Prostate gland (tissue), 2 donors: Measurements from ENCODE around the gene DOCK4. TPM values are rescaled to one million over a fixed set of nuclear protein-coding genes. Genes with fewer than 3 reads are reported as not detected.

Experiments used
- DNase-seq: peaks from one replicate; pipeline ENCODE4 v3.0.0-alpha.2; 2019; ENCODE audit warnings: low spot score
- H3K27ac ChIP-seq, 2 donors: fragments of 200-600 bp; sonication (generic); 2 replicates each; pipeline ENCODE4 v1.5.1; 2017 to 2019
- H3K27me3 ChIP-seq: fragments of 200-600 bp; sonication (generic); replicated peaks from 2 replicates; pipeline ENCODE4 v1.5.1; 2019; ENCODE audit not compliant: insufficient read depth
- H3K36me3 ChIP-seq, 2 donors: fragments of 200-600 bp; sonication (generic); 1 replicate in 1 of 2; 2 replicates in 1 of 2; pipeline versions ENCODE4 v1.5.1 to v1.8.1; 2017 to 2019
- H3K4me1 ChIP-seq: fragments of 200-600 bp; sonication (generic); replicated peaks from 2 replicates; pipeline ENCODE4 v1.5.1; 2019
- H3K4me3 ChIP-seq, 2 donors: fragments of 200-600 bp; sonication (generic); 2 replicates each; pipeline ENCODE4 v1.5.1; 2017 to 2019
- H3K9me3 ChIP-seq: fragments of 200-600 bp; sonication (generic); 2 replicates; pipeline ENCODE4 v1.5.1; 2017
- POLR2A ChIP-seq: fragments of 450-650 bp; IDR thresholded peaks from one replicate; pipeline ENCODE4 v1.6.1; 2016; ENCODE audit warnings: antibody characterized with exemption, mild to moderate bottlenecking
- POLR2AphosphoS5 ChIP-seq: sonication (generic); formaldehyde crosslinking; IDR thresholded peaks from one replicate; pipeline ENCODE4 v1.6.1; 2017; ENCODE audit warnings: antibody characterized with exemption
- WGBS: methylation state at CpG from one replicate; pipeline ENCODE4 v1.1.5; 2018; 5-methylcytosine and 5-hydroxymethylcytosine counted together
- intact Hi-C: fragments of 100-400 bp; cut with DNase I; formaldehyde crosslinking; loops from one replicate; pipeline ENCODE4 v1.14.2; 2022
- total RNA-seq, 2 donors: library from RNA; depleted of rRNA; stranded (reverse); fragments of >200 nt; gene quantifications; one replicate each; pipeline ENCODE4 v1.1.0, GENCODE V29; 2016
- TF ChIP-seq, protein P1 (sequence below), 4 experiments: fragments of 200-600 bp in 2 of 4; fragments of 450-650 bp in 2 of 4; sonication (generic) in 2 of 4; IDR thresholded peaks; 1 replicate in 3 of 4; 2 replicates in 1 of 4; pipeline ENCODE4 v1.5.1; 2016 to 2019; ENCODE audit warnings: antibody characterized with exemption in 4 of 4, mild to moderate bottlenecking in 2 of 4, moderate library complexity in 2 of 4

Gene DOCK4
- total RNA-seq, 2 donors from 2014 or later, result 21.8 to 37.4 TPM

DNA sequence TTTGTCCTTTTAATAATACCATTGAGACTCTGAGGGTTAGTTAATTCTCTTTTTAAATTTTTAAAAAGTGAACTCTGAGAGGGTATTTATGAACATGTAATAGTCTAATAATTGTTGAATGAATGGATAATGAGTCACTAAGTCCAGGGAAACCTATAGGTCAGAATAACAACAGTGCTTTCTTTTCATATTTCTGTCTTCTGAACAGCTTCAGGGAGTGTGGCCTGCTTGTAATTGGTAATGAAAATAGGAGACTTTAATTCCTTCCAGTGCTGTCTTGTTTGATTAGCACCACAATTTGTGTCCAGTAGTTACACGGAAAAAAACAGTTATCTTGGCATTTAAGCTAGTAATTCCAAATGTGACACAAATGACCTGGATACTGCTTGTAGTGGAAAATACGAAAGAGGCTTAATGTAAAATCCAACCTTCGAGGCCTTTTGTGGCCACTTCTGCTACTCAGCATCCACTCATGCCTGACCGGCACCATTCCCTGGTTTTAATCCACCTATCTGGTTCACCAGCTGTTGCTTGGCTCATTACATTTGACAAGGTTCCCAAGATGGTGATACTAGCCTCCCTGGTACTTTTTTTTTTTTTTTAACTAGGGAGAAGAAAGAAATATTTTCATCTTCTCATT lies 494.7 kb downstream of the DOCK4 start:
- intact Hi-C loops, result no loop called here
- 81% methylated on average over 4 of the region's 4 CpGs for WGBS
- no peaks in the 10 kb centered on the region for H3K9me3 ChIP-seq
- TF ChIP-seq POLR2AphosphoS5 (no peak), POLR2A (no peak)
- TF ChIP-seq, protein P1, sequence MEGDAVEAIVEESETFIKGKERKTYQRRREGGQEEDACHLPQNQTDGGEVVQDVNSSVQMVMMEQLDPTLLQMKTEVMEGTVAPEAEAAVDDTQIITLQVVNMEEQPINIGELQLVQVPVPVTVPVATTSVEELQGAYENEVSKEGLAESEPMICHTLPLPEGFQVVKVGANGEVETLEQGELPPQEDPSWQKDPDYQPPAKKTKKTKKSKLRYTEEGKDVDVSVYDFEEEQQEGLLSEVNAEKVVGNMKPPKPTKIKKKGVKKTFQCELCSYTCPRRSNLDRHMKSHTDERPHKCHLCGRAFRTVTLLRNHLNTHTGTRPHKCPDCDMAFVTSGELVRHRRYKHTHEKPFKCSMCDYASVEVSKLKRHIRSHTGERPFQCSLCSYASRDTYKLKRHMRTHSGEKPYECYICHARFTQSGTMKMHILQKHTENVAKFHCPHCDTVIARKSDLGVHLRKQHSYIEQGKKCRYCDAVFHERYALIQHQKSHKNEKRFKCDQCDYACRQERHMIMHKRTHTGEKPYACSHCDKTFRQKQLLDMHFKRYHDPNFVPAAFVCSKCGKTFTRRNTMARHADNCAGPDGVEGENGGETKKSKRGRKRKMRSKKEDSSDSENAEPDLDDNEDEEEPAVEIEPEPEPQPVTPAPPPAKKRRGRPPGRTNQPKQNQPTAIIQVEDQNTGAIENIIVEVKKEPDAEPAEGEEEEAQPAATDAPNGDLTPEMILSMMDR (IDR thresholded peaks at IDR 0.05), result no peak
- H3K4me1 ChIP-seq, result no peaks in the 10 kb centered on the region
- no peaks in the 10 kb centered on the region for H3K27me3 ChIP-seq
- no peak for DNase-seq
- no peak overlapping the region for H3K27ac ChIP-seq
- no peaks in the 10 kb centered on the region for H3K36me3 ChIP-seq
- H3K4me3 ChIP-seq, result no peak overlapping the region

DNA sequence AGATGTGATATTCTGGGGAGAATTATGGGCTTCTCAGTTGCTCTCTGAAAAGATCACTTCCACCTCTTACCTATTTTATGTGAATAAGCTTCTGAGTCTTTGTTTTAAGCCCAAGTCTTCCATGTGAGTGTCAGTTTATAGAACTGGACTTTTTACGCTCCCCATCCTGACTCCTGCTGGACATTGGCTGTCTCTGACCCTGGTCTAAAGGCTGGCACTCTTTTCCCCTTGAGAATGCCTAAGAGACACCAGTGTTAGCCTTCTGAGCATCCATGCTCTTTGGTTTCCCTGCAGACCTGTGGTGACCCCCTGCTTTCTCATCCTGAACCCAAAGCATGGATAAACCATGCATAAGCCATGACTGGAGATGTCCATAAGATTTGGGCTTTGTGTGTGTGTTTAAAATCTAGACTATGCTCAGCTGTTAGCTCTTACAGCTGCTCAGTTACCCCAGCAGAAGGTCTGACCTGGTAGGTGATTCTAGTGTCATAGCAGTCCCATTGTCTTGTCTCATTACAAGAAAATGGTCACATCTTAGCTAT lies 495.3 kb downstream of the DOCK4 start:
- TF ChIP-seq POLR2AphosphoS5 (no peak), POLR2A (no peak)
- TF ChIP-seq, protein P1 (IDR thresholded peaks at IDR 0.05), result no peak
- 96% methylated on average over 1 of the region's 1 CpG for WGBS
- no peaks in the 10 kb centered on the region for H3K36me3 ChIP-seq
- H3K9me3 ChIP-seq, result no peaks in the 10 kb centered on the region
- no peaks in the 10 kb centered on the region for H3K27me3 ChIP-seq
- no peak overlapping the region for H3K4me3 ChIP-seq
- H3K4me1 ChIP-seq, result no peaks in the 10 kb centered on the region
- DNase-seq, result no peak
- no peak overlapping the region for H3K27ac ChIP-seq
- intact Hi-C loops, result no loop called here

DNA sequence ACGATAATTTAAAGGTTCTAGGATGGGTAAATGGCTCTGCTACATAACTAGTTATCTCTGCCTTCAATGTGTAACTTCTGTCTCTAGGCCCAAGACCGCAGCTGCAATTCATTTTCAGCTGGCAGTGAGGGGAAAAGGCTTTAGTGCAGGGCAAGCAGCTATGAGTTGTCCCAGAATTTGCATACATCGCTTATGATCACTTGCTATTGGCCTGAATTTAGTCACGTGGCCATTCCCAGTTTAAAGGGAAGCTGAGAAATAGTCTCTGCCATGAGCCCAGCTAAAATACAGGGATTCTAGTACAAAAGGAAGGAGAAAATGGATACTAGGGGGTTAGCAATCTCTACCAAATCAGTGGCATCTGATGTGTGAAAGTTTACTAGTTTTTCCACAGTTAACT lies 498.1 kb downstream of the DOCK4 start:
- Histone ChIP-seq H3K4me1 (no peaks in the 10 kb centered on the region), H3K27me3 (no peaks in the 10 kb centered on the region), H3K4me3 (no peak overlapping the region), H3K36me3 (no peaks in the 10 kb centered on the region), H3K27ac (no peak overlapping the region), H3K9me3 (no peaks in the 10 kb centered on the region)
- intact Hi-C loops, result no loop called here
- 89% methylated on average over 4 of the region's 4 CpGs for WGBS
- TF ChIP-seq, protein P1 (IDR thresholded peaks at IDR 0.05), result no peak
- TF ChIP-seq POLR2AphosphoS5 (no peak), POLR2A (no peak)
- DNase-seq, result no peak

DNA sequence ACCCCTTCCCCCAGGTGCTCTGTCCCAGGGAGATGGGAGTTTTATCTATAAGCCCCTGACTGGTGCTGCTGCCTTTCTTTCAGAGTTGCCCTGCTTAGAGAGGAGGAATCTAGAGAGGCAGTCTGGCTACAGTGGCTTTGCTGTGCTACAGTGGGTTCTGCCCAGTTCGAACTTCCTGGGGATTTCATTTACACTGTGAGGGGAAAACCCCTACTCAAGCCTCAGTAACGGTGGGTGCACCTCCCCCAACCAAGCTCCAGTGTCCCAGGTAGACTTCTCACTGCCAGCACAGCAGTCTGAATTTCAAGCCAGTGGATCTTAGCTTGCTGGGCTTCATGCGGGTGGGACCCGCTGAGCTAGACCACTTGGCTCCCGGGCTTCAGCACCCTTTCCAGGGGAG lies 500.4 kb downstream of the DOCK4 start:
- TF ChIP-seq POLR2A, result no peak
- no peak for TF ChIP-seq POLR2AphosphoS5
- TF ChIP-seq, protein P1 (IDR thresholded peaks at IDR 0.05), result no peak
- intact Hi-C loops, result no loop called here
- Histone ChIP-seq H3K4me1 (no peaks in the 10 kb centered on the region), H3K9me3 (no peaks in the 10 kb centered on the region), H3K36me3 (no peaks in the 10 kb centered on the region), H3K27ac (no peak overlapping the region), H3K4me3 (no peak overlapping the region), H3K27me3 (no peaks in the 10 kb centered on the region)
- no peak for DNase-seq
- whole genome bisulfite sequencing, result 100% methylated on average over 4 of the region's 5 CpGs

DNA sequence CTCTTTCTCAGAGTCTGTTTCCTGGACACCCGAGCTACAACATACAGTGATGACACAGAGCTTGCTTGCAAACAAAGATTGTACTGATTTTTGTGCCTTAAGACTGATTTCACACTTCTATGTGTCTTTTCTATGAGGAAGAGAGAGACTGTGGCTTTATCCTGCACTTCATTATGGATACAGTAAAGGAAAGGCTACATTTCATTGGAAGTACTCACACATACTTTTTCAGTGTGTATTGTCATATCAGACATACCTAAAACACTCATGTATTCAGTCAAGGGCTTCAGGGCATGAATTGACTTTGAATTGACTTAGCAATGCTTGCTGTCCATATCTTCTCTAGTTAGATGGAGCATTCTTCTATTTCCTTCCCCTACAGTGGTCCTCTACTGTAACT lies 508.4 kb downstream of the DOCK4 start:
- TF ChIP-seq POLR2AphosphoS5 (no peak), POLR2A (no peak)
- TF ChIP-seq, protein P1 (IDR thresholded peaks at IDR 0.05), result no peak
- no peaks in the 10 kb centered on the region for H3K36me3 ChIP-seq
- no peak overlapping the region for H3K4me3 ChIP-seq
- no peak overlapping the region for H3K27ac ChIP-seq
- no peak for DNase-seq
- WGBS, result 69% methylated on average over 1 of the region's 1 CpG
- intact Hi-C loops, result no loop called here
- no peaks in the 10 kb centered on the region for H3K9me3 ChIP-seq
- H3K27me3 ChIP-seq, result no peaks in the 10 kb centered on the region
- H3K4me1 ChIP-seq, result no peaks in the 10 kb centered on the region
